GM19438 (cell line): ENCODE measurements around the gene KATNIP.

Experiments
- ATAC-seq: cut with Tn5 transposase; IDR thresholded peaks from one replicate; pipeline ENCODE4 v1.9.1; 2021; ENCODE audit warnings: low read depth; ENCODE audit not compliant: unreplicated experiment

KATNIP gene

GRCh38 chr16:27576729-27577128 lies 26.8 kb downstream of the KATNIP start:
- ATAC-seq, result no peak

- no peak for ATAC-seq
These were observed 29.4 kb downstream of the KATNIP start for GRCh38 chr16:27579087-27579980.

- no peak for ATAC-seq
These were observed 32.9 kb downstream of the KATNIP start for GRCh38 chr16:27582883-27583282.

- ATAC-seq, result no peak
These were observed 33.7 kb downstream of the KATNIP start for GRCh38 chr16:27583634-27584033.

GRCh38 chr16:27585200-27585599 lies 35.3 kb downstream of the KATNIP start:
- ATAC-seq, result no peak

GRCh38 chr16:27586711-27587110 lies 36.8 kb downstream of the KATNIP start:
- ATAC-seq, result no peak

- no peak for ATAC-seq
These were observed 38.1 kb downstream of the KATNIP start for GRCh38 chr16:27588057-27588456.

GRCh38 chr16:27591837-27592236 lies 41.9 kb downstream of the KATNIP start:
- ATAC-seq, result no peak

- ATAC-seq, result no peak
These were observed 45.5 kb downstream of the KATNIP start for GRCh38 chr16:27595475-27595874.

GRCh38 chr16:27595993-27596392 lies 46.0 kb downstream of the KATNIP start:
- no peak for ATAC-seq

GRCh38 chr16:27596411-27596810 lies 46.5 kb downstream of the KATNIP start:
- no peak for ATAC-seq

GRCh38 chr16:27597361-27597760 lies 47.4 kb downstream of the KATNIP start:
- ATAC-seq, result no peak

GRCh38 chr16:27598220-27598619 lies 48.3 kb downstream of the KATNIP start:
- ATAC-seq, result no peak

- no peak for ATAC-seq
These were observed 49.1 kb downstream of the KATNIP start for GRCh38 chr16:27598931-27599565.

- no peak for ATAC-seq
These were observed 49.7 kb downstream of the KATNIP start for GRCh38 chr16:27599606-27600005.
